Adipocyte (in vitro differentiated cells): ENCODE measurements around the gene NBAS.
"Not testable (repeated sequence)": the region's sequence is repeated elsewhere in the genome, so short reads cannot be mapped to it uniquely, and the experiment has no call there.

Experiments
- DNase-seq: peaks from one replicate; pipeline ENCODE4 v3.0.0-alpha.2; 2015; ENCODE audit warnings: low read depth
- H3K27me3 ChIP-seq: replicated peaks from 2 replicates; pipeline ENCODE4 v1.7.0; 2013; ENCODE audit warnings: mild to moderate bottlenecking, low read length, moderate library complexity; ENCODE audit not compliant: control insufficient read depth, insufficient read depth
- H3K36me3 ChIP-seq: 2 replicates; pipeline ENCODE4 v1.7.0; 2013; ENCODE audit warnings: low read length, mild to moderate bottlenecking, moderate library complexity; ENCODE audit not compliant: control insufficient read depth, insufficient read depth, severe bottlenecking
- H3K4me1 ChIP-seq: 2 replicates; pipeline ENCODE4 v1.7.0; 2013; ENCODE audit warnings: mild to moderate bottlenecking, low read length, moderate library complexity; ENCODE audit not compliant: control insufficient read depth, insufficient read depth
- H3K4me3 ChIP-seq: 2 replicates; pipeline ENCODE4 v1.7.0; 2013; ENCODE audit warnings: mild to moderate bottlenecking, low read length, moderate library complexity
- H3K9ac ChIP-seq: 2 replicates; pipeline ENCODE4 v1.7.0; 2013; ENCODE audit warnings: mild to moderate bottlenecking, low read length, moderate library complexity
- H3K9me3 ChIP-seq: 2 replicates; pipeline ENCODE4 v1.7.0; 2013; ENCODE audit warnings: mild to moderate bottlenecking, low read length, moderate library complexity; ENCODE audit not compliant: control insufficient read depth

NBAS gene

DNA sequence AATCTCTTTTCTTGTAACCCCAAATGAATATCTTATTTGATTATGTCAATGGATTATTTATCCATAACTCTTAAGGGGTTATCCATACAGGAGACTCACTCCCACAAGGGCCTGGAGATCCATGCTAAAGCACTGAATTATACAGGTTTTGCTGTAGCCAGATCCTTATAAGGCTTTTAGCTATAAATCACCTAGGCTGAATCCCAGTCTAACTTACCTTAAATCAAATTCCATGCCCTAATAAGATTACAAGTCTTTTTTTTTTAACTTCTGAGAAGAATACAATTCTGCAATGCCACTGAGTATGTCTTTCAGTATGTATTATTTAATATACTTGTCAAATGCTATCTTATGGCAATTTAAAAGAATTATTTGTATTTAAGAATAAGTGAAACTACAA lies 340.5 kb downstream of the NBAS start:
- DNase-seq: no peak
- Histone ChIP-seq H3K9ac (no peak overlapping the region), H3K27me3 (no peaks in the 10 kb centered on the region), H3K4me1 (peaks cover 6% of the 10 kb centered on the region), H3K9me3 (no peaks in the 10 kb centered on the region), H3K4me3 (no peak overlapping the region), H3K36me3 (peaks cover 30% of the 10 kb centered on the region)

DNA sequence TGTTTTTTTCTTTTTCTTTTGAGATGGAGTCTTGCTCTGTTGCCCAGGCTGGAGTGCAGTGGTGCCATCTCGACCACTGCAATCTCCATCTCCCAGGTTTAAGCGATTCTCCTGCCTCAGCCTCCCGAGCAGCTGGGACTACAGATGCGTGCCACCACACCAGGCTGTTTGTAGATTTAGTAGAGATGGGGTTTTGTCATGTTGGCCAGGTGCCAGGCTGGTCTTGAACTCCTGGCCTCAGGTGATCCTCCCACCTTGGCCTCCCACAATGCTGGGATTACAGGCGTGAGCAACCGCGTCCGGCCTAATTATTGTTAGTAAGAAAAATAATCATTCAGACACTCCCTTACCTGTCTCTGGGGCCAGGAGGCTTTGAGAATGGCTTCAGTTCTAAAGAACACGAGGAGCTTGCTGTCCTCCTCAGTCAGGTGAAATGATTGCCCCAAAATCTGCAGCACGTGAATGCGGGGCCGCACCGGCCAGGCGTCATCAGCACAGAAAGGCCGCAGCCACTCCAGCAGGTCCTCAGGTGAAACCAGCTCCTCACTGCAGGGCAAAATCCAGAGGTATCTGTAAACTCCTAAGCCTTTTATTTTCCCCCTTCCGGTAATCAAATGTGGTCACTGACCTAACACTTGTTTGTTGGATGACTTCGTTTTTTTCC lies 342.6 kb downstream of the NBAS start:
- Histone ChIP-seq H3K9me3 (no peaks in the 10 kb centered on the region), H3K4me3 (no peak overlapping the region), H3K36me3 (peaks cover 29% of the 10 kb centered on the region), H3K4me1 (no peaks in the 10 kb centered on the region), H3K9ac (no peak overlapping the region), H3K27me3 (no peaks in the 10 kb centered on the region)
- no peak for DNase-seq

DNA sequence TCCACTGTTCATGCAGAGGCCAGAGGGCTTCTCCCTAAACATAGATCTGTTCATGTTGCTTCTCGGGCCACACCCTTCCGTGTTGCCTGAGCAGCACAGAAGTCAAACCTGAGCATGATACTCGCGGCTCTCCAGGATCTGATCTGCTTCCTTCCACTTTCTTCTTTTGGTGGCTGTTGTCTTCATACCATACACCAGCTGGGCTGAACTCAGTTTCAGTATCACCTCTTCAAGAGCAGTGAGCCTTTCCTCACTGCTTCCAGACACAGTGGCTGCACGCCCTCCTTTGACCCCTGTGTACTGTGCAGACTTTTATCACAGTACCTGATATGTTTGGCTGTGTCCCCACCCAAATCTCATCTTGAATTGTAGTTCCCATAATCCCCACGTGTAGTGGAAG lies 348.9 kb downstream of the NBAS start:
- DNase-seq: no peak
- Histone ChIP-seq H3K9ac (no peak overlapping the region), H3K4me3 (no peak overlapping the region), H3K27me3 (no peaks in the 10 kb centered on the region), H3K9me3 (no peaks in the 10 kb centered on the region), H3K36me3 (peaks cover 48% of the 10 kb centered on the region), H3K4me1 (no peaks in the 10 kb centered on the region)

DNA sequence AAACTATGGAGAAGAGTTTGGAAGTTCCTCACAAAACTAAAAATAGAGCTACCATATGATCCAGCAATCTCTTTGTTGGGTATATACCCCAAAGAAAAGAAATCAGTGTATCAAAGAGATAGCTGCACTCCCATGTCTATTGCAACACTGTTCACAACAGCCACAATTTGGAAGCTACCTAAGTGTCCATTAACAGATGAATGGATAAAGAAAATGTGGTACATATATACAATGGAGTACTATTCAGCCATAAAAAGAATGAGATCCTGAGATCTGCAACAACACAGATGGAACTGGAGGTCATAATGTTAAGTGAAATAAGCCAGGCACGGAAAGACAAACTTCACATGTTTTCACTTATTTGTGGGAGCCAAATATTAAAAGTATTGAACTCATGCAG lies 350.6 kb downstream of the NBAS start:
- not testable (repeated sequence) for DNase-seq, H3K4me1 ChIP-seq, H3K27me3 ChIP-seq, H3K9ac ChIP-seq, H3K4me3 ChIP-seq, H3K9me3 ChIP-seq
- H3K36me3 ChIP-seq: peaks cover 40% of the 10 kb centered on the region

DNA sequence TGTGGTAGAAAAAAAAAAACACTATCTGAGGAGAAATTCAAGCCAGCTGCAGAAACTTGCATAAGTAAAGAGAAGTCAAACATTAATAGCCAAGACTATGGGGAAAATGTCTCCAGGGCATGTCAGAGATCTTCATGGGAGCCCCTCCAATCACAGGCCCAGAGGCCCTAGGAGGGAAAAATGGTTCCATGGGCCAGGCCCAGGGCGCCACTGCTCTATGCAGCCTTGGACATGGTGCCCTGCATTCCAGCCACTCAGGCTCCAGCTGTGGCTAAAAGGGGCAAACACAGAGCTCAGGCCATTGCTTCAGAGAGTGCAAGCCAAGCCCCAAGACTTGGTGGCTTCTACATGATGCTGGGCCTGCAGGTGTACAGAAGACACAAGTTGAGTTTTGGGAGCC lies 354.7 kb downstream of the NBAS start:
- no peaks in the 10 kb centered on the region for H3K9me3 ChIP-seq
- no peaks in the 10 kb centered on the region for H3K4me1 ChIP-seq
- no peaks in the 10 kb centered on the region for H3K27me3 ChIP-seq
- H3K36me3 ChIP-seq: peaks cover 17% of the 10 kb centered on the region
- H3K4me3 ChIP-seq: no peak overlapping the region
- H3K9ac ChIP-seq: no peak overlapping the region
- DNase-seq: no peak

DNA sequence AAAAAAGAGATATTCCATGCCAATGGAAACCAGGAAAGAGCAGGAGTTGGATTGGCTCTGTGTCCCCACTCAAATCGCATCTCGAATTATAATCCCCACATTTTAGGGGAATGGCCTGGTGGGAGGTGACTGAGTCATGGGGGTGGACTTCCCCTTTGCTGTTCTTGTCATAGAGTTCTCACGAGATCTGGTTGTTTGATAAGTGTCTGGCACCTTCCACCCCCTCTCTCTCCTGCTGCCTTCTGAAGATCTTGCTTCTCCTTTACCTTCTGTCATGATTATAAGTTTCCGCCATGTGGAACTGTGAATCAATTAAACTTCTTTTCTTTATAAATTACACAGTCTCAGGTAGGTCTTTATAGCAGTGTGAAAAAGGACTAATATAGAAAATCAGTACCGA lies 355.6 kb downstream of the NBAS start:
- no peaks in the 10 kb centered on the region for H3K27me3 ChIP-seq
- H3K36me3 ChIP-seq: peaks cover 9% of the 10 kb centered on the region
- H3K4me1 ChIP-seq: no peaks in the 10 kb centered on the region
- H3K9ac ChIP-seq: no peak overlapping the region
- no peaks in the 10 kb centered on the region for H3K9me3 ChIP-seq
- DNase-seq: no peak
- no peak overlapping the region for H3K4me3 ChIP-seq

DNA sequence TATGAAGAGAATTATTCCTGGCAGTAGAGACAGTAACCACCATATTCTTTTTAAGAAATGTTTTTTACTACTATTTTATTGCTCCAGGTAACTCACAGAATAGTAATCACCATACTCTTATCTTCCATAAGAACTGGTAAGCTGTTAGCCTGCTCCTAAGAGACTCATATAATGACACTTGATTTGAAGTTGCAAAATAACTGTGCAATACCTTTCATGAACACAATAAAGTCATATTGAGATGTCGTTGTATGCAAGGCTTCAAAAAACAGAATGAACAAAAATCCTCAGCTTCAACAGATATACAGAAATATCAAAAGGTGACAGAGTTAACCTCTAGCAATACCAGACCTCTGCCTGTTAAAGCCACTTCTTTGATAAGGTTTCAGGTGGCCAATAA lies 360.1 kb downstream of the NBAS start:
- DNase-seq: no peak
- Histone ChIP-seq H3K4me3 (no peak overlapping the region), H3K36me3 (no peaks in the 10 kb centered on the region)

DNA sequence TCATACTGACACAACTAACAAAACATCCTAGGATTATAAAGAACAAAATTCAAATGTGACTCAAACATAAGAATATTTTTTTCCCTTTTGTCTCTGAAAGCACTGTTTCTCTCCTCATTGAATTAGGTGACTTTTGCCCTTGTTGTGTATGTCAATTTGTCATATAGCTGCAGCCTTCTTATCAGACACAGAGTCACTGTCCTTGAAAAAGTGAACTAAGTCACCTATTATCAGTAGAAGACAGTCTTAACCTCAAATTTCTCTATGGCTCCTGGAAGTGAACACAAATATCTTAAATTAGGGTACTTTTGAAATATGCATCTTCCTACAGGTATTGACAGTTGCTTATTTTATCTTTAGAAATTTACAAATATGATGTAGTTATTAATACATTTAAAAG lies 360.6 kb downstream of the NBAS start:
- no peaks in the 10 kb centered on the region for H3K9me3 ChIP-seq
- H3K4me3 ChIP-seq: no peak overlapping the region
- no peaks in the 10 kb centered on the region for H3K4me1 ChIP-seq
- no peak overlapping the region for H3K9ac ChIP-seq
- no peaks in the 10 kb centered on the region for H3K36me3 ChIP-seq
- no peak for DNase-seq
- no peaks in the 10 kb centered on the region for H3K27me3 ChIP-seq

More for the DNA sequence above, 360.1 kb downstream of the NBAS start:
- Histone ChIP-seq H3K9ac (no peak overlapping the region), H3K4me1 (no peaks in the 10 kb centered on the region), H3K9me3 (no peaks in the 10 kb centered on the region), H3K27me3 (no peaks in the 10 kb centered on the region)

DNA sequence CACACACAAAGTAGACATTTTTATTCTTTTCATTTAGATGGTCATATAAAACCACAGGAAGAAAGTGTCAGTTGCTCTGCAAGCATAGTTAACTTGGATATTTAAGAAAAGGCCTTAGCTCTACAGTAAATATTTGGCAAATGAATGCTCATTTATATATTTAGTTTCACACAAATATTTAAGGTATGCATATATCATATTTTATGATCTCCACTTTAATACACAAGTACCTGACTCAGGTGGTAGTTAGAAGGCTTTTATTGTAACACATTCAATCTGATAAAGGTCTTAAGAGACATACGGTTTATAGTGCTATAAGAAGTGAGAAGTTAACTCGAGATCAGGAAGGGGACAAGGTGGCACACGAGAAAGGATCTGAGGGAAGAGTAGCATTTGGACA lies 363.1 kb downstream of the NBAS start:
- H3K36me3 ChIP-seq: no peaks in the 10 kb centered on the region

DNA sequence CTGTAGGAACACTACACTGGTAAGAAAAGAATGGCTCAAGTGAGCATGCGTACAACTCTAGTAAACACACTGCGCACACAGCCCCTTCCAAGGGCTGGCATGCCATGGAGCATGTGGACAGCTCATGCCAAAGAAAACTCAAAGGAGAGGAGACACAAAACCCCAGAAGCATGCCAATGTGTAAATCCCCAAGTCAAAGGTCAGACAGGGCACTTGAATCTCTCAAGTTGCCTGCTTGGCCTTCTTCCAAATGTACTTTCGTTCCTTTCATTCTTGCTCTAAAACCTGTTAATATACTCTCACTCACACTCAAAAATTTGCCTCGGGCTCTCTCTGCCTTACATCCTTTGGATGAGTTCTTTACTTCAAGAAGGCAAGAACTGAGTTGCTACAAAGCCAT lies 365.3 kb downstream of the NBAS start:
- Histone ChIP-seq H3K27me3 (no peaks in the 10 kb centered on the region), H3K4me3 (no peak overlapping the region), H3K4me1 (no peaks in the 10 kb centered on the region), H3K36me3 (no peaks in the 10 kb centered on the region), H3K9ac (no peak overlapping the region), H3K9me3 (no peaks in the 10 kb centered on the region)
- DNase-seq: no peak

More for the DNA sequence above, 363.1 kb downstream of the NBAS start:
- DNase-seq: no peak
- Histone ChIP-seq H3K4me1 (no peaks in the 10 kb centered on the region), H3K4me3 (no peak overlapping the region), H3K27me3 (no peaks in the 10 kb centered on the region), H3K9ac (no peak overlapping the region), H3K9me3 (no peaks in the 10 kb centered on the region)

DNA sequence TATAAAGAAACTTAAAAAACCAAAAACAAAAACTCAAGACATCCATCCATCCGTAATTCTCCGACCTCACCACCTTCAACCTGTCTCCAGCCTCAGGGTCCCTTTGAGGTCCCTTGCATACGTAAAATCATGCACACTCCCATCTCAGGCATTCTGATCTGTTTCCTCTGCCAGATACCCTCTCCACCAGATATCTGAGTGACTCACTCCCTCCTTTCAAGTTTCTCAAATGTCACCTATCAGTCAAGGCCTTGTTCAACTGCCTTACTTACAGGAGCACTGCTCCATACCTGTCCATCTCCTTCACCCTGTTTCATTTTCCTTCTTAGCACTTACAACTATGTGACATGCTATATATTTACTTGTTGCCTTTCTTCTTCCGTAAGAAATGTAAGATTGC lies 369.3 kb downstream of the NBAS start:
- no peak for DNase-seq
- Histone ChIP-seq H3K9me3 (no peaks in the 10 kb centered on the region), H3K9ac (no peak overlapping the region), H3K4me1 (no peaks in the 10 kb centered on the region), H3K27me3 (no peaks in the 10 kb centered on the region), H3K36me3 (peaks cover 20% of the 10 kb centered on the region), H3K4me3 (no peak overlapping the region)

DNA sequence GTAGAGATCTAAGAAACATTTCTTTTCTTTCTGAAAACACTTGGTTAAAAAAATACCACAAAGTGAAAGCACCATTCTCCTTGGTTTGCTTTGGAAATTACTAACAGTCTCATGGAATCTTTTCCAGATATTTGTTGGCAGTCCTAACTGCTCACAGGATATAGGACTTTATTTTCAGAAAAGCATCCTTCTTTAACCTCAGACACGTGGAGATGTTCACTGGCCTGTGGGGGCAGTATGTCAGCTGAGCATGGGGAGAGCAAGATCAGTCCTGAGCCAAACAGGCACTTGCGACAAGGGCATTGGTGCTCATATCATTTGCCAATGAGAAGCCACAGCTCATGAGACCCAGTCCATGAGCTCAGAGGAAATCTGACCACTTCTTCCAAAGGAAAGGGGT lies 371.9 kb downstream of the NBAS start:
- Histone ChIP-seq H3K9ac (no peak overlapping the region), H3K4me1 (no peaks in the 10 kb centered on the region), H3K36me3 (peaks cover 32% of the 10 kb centered on the region), H3K4me3 (no peak overlapping the region), H3K27me3 (no peaks in the 10 kb centered on the region), H3K9me3 (no peaks in the 10 kb centered on the region)
- no peak for DNase-seq
